Right lobe of liver (tissue), 6 donors: Measurements from ENCODE around the gene CASZ1. TPM values are rescaled to one million over a fixed set of nuclear protein-coding genes. Genes with fewer than 3 reads are reported as not detected.

Experiments
- ATAC-seq, 4 donors: fragments of 200-7000 bp; cut with Tn5 transposase; one replicate each; pipeline ENCODE4 v1.9.1; 2020; ENCODE audit warnings: mild to moderate bottlenecking in 4 of 4, moderate library complexity in 4 of 4
- DNase-seq, 3 donors: peaks; one replicate each; pipeline ENCODE4 v3.0.0-alpha.2; 2020
- H3K27ac ChIP-seq, 3 donors: fragments of 200-600 bp; one replicate each; pipeline ENCODE4 v1.8.0; 2022
- H3K27me3 ChIP-seq, 2 donors: fragments of 200-600 bp; one replicate each; pipeline ENCODE4 v1.8.0; 2022
- H3K36me3 ChIP-seq, 4 donors: fragments of 200-600 bp; sonication (generic) in 1 of 4; one replicate each; pipeline versions ENCODE4 v1.5.1 to v1.8.0; 2017 to 2022; ENCODE audit warnings: control low read depth in 1 of 4
- H3K4me1 ChIP-seq, 4 donors: fragments of 200-600 bp; sonication (generic) in 1 of 4; one replicate each; pipeline versions ENCODE4 v1.5.1 to v1.8.0; 2017 to 2022; ENCODE audit warnings: control low read depth in 1 of 4
- H3K4me3 ChIP-seq, 3 donors: fragments of 200-600 bp; one replicate each; pipeline ENCODE4 v1.8.0; 2022
- H3K9me3 ChIP-seq, 4 donors: fragments of 200-600 bp; sonication (generic) in 1 of 4; one replicate each; pipeline versions ENCODE4 v1.5.1 to v1.8.0; 2017 to 2022; ENCODE audit warnings: control low read depth in 1 of 4
- CTCF ChIP-seq, 4 donors: fragments of 200-600 bp in 3 of 4; fragments of 450-650 bp in 1 of 4; IDR thresholded peaks; one replicate each; pipeline versions ENCODE4 v1.5.1 to v1.8.0; 2016 to 2022; ENCODE audit warnings: antibody characterized with exemption in 4 of 4, mild to moderate bottlenecking in 2 of 4
- POLR2A ChIP-seq: fragments of 450-650 bp; IDR thresholded peaks from one replicate; pipeline ENCODE4 v1.6.1; 2017; ENCODE audit warnings: antibody characterized with exemption, mild to moderate bottlenecking
- WGBS: methylation state at CpG from one replicate; pipeline ENCODE4 v1.1.6; 2018; ENCODE audit warnings: low coverage, low lambda C conversion rate; ENCODE audit not compliant: insufficient coverage; ENCODE audit errors: missing lambda C conversion rate; 5-methylcytosine and 5-hydroxymethylcytosine counted together
- intact Hi-C, 2 donors: fragments of 100-400 bp; cut with DNase I; formaldehyde crosslinking; loops; one replicate each; pipeline versions ENCODE4 v1.11.2 to v1.14.1; 2022
- total RNA-seq, 6 experiments: library from RNA; depleted of rRNA in 2 of 6; stranded (reverse); fragments of >200 nt in 2 of 6; fragmentation: NEBNext Ultra II Directional in 3 of 6; extraction: Animal tissue kit (Norgen Biotek cat#: 25700) in 3 of 6; gene quantifications; one replicate each; pipeline versions ENCODE4 v1.1.0 to v1.2.4, GENCODE V29; 2016 to 2023
- donor health status: DM: no; HTN: yes; CAD: no.
- donor health status: DM: no; HTN: no; CAD: no.
- donor health status: DM: no; HTN: no; CAD: no.
- donor health status: DM: no; HTN: yes; CAD: no.
- donor health status: DM: no; HTN: yes; CAD: no.

CASZ1 gene
- total RNA-seq, 6 experiments from 2014 or later, result 3.1 to 10.1 (median 5.3) TPM

GRCh38 chr1:10834770-10835412 is 38.4 kb upstream of the CASZ1 start:
- intact Hi-C loops, result no loop called here
- Histone ChIP-seq H3K27ac (no peak overlapping the region), H3K9me3 (no peaks in the 10 kb centered on the region), H3K27me3 (no peaks in the 10 kb centered on the region), H3K4me1 (no peaks in the 10 kb centered on the region), H3K36me3 (no peaks in the 10 kb centered on the region), H3K4me3 (no peak overlapping the region)
- DNase-seq (no peak), ATAC-seq (no peak)
- WGBS, result 47% methylated on average over 13 of the region's 16 CpGs
- TF ChIP-seq POLR2A (no peak), CTCF (IDR thresholded peaks at IDR 0.05) (no peak)

- ATAC-seq (no peak), DNase-seq (no peak)
- H3K4me1 ChIP-seq, result peaks cover 0 to 6% (median 0%) of the 10 kb centered on the region in 4 donors
- intact Hi-C loops, result no loop called here
- H3K9me3 ChIP-seq, result no peaks in the 10 kb centered on the region
- no peak overlapping the region for H3K27ac ChIP-seq
- H3K4me3 ChIP-seq, result no peak overlapping the region
- no peak for TF ChIP-seq CTCF (IDR thresholded peaks at IDR 0.05)
- no peak for TF ChIP-seq POLR2A
- no peaks in the 10 kb centered on the region for H3K27me3 ChIP-seq
- 54% methylated on average over 6 of the region's 9 CpGs for WGBS
- H3K36me3 ChIP-seq, result no peaks in the 10 kb centered on the region
Measured at GRCh38 chr1:10833630-10834557, 37.4 kb upstream of the CASZ1 start.

- Histone ChIP-seq H3K4me1 (peaks cover 0 to 6% (median 0%) of the 10 kb centered on the region in 4 donors), H3K27ac (no peak overlapping the region), H3K9me3 (no peaks in the 10 kb centered on the region), H3K4me3 (no peak overlapping the region), H3K36me3 (no peaks in the 10 kb centered on the region), H3K27me3 (no peaks in the 10 kb centered on the region)
- intact Hi-C loops, result no loop called here
- WGBS, result 74% methylated on average over 3 of the region's 3 CpGs
- DNase-seq (no peak), ATAC-seq (peak in 1 of 4 donors; percentile 74)
- no peak for TF ChIP-seq POLR2A
- no peak for TF ChIP-seq CTCF (IDR thresholded peaks at IDR 0.05)
Measured at GRCh38 chr1:10832703-10833102, 36.3 kb upstream of the CASZ1 start.

GRCh38 chr1:10830961-10831668 is 34.7 kb upstream of the CASZ1 start:
- no peak for DNase-seq
- 59% methylated on average over 4 of the region's 10 CpGs for WGBS
- intact Hi-C loops, result no loop called here
- H3K4me1 ChIP-seq, result peaks cover 0 to 6% (median 0%) of the 10 kb centered on the region in 4 donors
- H3K4me3 ChIP-seq, result no peak overlapping the region
- TF ChIP-seq CTCF (IDR thresholded peaks at IDR 0.05) (no peak), POLR2A (no peak)
- no peaks in the 10 kb centered on the region for H3K9me3 ChIP-seq
- H3K27me3 ChIP-seq, result no peaks in the 10 kb centered on the region
- H3K36me3 ChIP-seq, result no peaks in the 10 kb centered on the region
- no peak for ATAC-seq
- H3K27ac ChIP-seq, result no peak overlapping the region
